RWPE1 (cell line): Measurements from ENCODE around the gene NAB1.
A peak's percentile ranks its signal among the peaks of the same experiment; 100 is the strongest.

Experiments used
- CTCF ChIA-PET: fragments of 350-600 bp; sonication (Branson Sonifier 250); formaldehyde crosslinking; extraction: SDS; loops from one replicate; lab custom pipeline; 2021; lab: Yijun Ruan, JAX
- POLR2A ChIA-PET: fragments of 400-600 bp; formaldehyde crosslinking; extraction: SDS; loops from one replicate; lab custom pipeline; 2020; ENCODE audit warnings: antibody characterized with exemption; ENCODE audit not compliant: low non-redundant PET; lab: Yijun Ruan, JAX
- DNase-seq: peaks from one replicate; pipeline ENCODE4 v3.0.0; 2012; ENCODE audit warnings: low spot score
- H3K27ac ChIP-seq: fragments of 450-650 bp; 2 replicates; pipeline ENCODE4 v1.5.1; 2017
- CTCF ChIP-seq: fragments of 450-650 bp; conservative IDR thresholded peaks from 2 replicates; pipeline ENCODE4 v1.5.1; 2017; ENCODE audit warnings: low read depth, mild to moderate bottlenecking

NAB1 gene

GRCh38 chr2:190627448-190628412 lies 21.2 kb upstream of the NAB1 start:
- no peak for DNase-seq
- POLR2A ChIA-PET = no interaction called here

DNA sequence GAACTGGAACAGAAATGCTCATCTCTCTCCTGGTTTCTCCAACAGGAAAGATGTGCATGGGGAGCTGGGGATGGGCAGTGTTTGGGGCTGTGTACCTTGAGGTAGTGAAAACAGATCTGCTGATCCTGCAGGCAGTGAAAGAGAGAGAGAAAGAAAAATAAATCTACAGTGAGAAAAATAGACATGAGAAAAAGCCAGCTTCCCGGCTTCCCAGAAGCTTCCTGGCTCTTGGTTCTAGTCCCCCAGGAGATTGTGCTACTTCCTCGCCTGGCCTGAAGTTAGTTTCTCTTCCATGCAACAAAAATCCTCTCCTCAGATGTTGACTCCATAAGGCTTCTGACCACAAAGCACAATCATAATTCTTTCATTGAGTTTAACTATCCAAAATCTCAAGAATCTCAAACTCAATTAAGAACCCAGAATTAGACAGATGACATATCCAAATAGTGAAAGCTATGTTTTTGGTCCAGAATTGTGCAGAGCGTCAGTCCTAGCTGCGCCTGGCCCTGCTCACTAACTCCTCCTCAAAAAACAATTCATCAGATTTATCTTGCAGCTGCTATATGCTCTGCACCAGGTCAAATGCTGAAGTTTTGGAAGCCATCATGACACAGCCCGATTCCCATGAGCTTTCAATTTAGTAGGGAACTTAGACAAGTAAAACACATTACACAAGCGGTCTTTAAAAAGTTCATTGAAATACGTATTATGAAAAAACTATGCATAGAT lies 20.1 kb upstream of the NAB1 start:
- ChIA-PET POLR2A (no interaction called here), CTCF (interaction anchor here (1.2 kb wide), 1 partner anchor 82 kb away, joined by 3 read pairs; no protein-coding TSS in a partner anchor)
- no peak for TF ChIP-seq CTCF
- DNase-seq = no peak
- no peak overlapping the region for H3K27ac ChIP-seq

More at GRCh38 chr2:190627448-190628412, 21.2 kb upstream of the NAB1 start:
- H3K27ac ChIP-seq = peak overlapping the region; percentile 60
- CTCF ChIA-PET = interaction anchor here (1.2 kb wide), 1 partner anchor 81 kb away, joined by 3 read pairs; no protein-coding TSS in a partner anchor
- no peak for TF ChIP-seq CTCF

DNA sequence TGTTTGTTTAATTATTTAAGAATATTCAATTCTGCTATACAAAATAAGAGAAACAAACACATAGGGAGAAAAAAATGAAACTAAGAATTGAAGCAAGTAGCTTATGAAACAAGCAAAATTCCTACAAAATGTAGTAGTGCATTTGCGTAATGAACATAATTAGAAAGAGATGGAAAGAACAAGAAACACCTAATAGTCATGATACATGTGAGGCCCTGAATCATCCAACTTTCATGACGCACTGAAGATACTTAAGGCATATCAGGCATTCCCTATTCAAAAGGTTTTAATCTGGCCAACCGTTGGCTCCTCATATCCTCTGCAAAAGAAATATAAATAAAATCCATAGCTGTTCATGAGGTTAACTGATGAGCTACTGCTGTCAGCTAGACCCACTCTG lies 14.5 kb upstream of the NAB1 start:
- ChIA-PET CTCF (interaction anchor here (0.6 to 0.7 kb wide), 3 partner anchors 8 to 1025 kb away, joined by 3 to 4 read pairs (median 3); no protein-coding TSS in a partner anchor), POLR2A (no interaction called here)
- no peak overlapping the region for H3K27ac ChIP-seq
- DNase-seq = no peak
- TF ChIP-seq CTCF = no peak

GRCh38 chr2:190635781-190636180 lies 13.1 kb upstream of the NAB1 start:
- no peak for TF ChIP-seq CTCF
- POLR2A ChIA-PET = no interaction called here
- no peak for DNase-seq
- CTCF ChIA-PET = interaction anchor here (0.7 kb wide), 1 partner anchor 170 kb away, joined by 3 read pairs; no protein-coding TSS in a partner anchor
- H3K27ac ChIP-seq = peak overlapping the region; percentile 64

DNA sequence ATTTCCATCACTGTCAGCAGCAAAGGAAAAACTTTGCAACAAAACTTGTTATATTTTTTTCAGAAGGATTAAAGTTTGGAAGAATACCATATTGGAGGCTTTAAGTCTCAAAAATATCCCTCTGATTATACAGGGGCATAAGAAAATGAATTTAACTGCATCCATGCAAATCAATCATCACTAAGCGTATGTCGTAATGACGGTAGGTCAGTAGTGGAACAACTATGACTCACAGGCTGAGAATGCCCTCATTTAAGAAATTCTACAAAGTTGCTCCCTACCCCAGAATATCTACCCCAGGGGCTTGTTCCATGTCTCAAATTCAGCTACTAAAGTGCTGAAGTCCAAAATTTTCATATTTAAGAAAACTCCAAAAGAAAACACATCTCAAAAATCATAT lies 12.5 kb upstream of the NAB1 start:
- peak; percentile 76 for DNase-seq
- ChIA-PET POLR2A (no interaction called here), CTCF (interaction anchor here (0.7 kb wide), 1 partner anchor 169 kb away, joined by 3 read pairs; no protein-coding TSS in a partner anchor)
- no peak overlapping the region for H3K27ac ChIP-seq
- no peak for TF ChIP-seq CTCF

DNA sequence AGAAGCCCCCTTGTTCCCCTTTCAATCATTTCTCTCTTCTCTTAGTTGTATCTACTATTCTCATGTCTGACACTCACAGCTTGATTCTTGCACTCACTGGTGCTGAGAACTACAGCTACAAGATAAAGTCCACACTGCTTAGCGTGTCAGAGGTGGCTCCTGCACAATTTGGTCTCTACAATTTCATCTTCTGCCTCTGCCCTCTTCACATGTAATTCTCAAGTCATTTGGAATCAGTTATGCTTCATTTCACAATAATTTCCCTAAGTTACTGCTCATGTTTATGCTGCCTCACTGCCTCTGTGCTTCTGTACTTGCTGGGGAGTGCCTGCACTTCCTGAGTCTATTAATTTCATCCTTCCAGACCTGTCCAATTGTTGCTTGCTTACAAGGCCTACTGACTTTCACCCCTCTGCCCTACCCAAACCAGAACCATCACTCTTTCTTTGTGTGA lies 11.6 kb upstream of the NAB1 start:
- DNase-seq = no peak
- ChIA-PET POLR2A (no interaction called here), CTCF (no interaction called here)
- no peak overlapping the region for H3K27ac ChIP-seq
- no peak for TF ChIP-seq CTCF
